HG03280 (cell line): ENCODE results near the gene CCT2.

Experiments used
- ATAC-seq: cut with Tn5 transposase; IDR thresholded peaks from one replicate; pipeline ENCODE4 v1.9.1; 2021; ENCODE audit warnings: mild to moderate bottlenecking, moderate library complexity; ENCODE audit not compliant: unreplicated experiment

CCT2 gene

GRCh38 chr12:69639400-69640016, 54.2 kb downstream of the CCT2 start:
- peak; percentile 92 for ATAC-seq

DNA sequence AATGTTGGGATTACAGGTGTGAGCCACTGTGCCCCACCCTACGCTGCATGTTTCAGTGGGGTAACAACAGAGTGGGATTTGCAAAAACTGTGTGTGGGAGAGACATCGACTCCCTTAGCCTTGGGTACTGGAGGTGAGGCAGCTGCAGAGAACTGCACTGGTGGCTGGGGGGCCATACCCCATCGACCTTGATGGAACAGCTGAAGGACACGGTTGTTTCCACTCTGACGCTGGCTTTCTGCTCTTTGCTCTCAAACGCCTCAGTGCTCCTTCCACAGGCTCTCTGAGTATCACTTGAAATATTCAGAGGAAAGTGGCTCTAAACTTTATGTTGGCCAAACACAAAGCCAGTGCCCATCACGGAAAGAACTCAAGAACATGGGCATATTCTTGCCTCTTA, 56.3 kb downstream of the CCT2 start:
- no peak for ATAC-seq

GRCh38 chr12:69642531-69642930, 57.3 kb downstream of the CCT2 start:
- no peak for ATAC-seq

DNA sequence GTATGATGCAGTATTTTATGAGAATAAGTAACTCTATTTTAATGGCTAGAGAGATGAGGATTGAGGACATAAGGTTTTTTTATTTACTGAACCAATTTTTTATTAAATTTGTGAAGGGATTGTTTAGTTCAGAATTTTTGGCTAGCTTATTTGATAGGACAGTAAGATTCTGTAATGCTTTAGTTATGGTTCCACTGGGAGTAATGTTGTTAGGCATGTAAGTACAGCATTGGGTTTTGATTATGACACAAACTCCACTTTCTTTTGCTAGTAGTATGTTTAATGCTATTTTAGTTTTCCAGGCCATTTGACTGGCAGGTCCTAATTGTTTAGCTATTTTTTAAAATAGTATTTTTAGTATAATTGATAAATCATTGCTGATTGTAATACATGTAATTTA, 59.3 kb downstream of the CCT2 start:
- ATAC-seq = no peak

GRCh38 chr12:69645031-69645430, 59.8 kb downstream of the CCT2 start:
- no peak for ATAC-seq

- no peak for ATAC-seq
Measured at GRCh38 chr12:69647178-69647577, 61.9 kb downstream of the CCT2 start.

DNA sequence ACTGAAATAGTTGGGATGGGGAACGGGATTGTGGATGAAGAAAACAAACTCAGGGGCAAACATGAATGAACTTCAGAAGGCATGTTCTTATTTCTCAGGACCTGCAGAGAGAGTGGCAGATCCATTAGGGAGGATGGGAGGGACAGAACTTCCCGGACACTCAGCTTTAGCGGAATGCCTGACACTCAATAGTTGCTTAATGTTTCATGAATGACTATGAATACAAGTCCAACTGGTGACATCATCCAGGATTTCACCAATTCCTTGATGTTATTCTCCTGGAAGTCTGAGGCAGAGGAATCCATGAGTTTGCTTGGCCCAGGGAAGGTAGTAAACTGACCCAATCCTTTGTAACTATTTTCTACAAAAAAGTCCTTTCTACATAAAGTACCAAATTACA, 63.2 kb downstream of the CCT2 start:
- ATAC-seq = no peak

- no peak for ATAC-seq
Measured at GRCh38 chr12:69649529-69649928, 64.3 kb downstream of the CCT2 start.
